ENCODE data around the gene DUSP1. TPM values are rescaled to one million over a fixed set of nuclear protein-coding genes. Genes with fewer than 3 reads are reported as not detected.

DUSP1 gene
- total and polyA plus RNA-seq, 2 of the 13 experiments (the other 11 are each of a cell fraction or from before 2014, with no cell fraction given) = 27.1 to 55.5 TPM

GRCh38 chr5:172772112-172772906, 1.3 kb upstream of the DUSP1 start (continued):
- peak; percentile 89 for TF ChIP-seq KMT2B (CRISPR knock-in tag; IDR thresholded peaks at IDR 0.05)
- TF ChIP-seq SMARCE1 (IDR thresholded peaks at IDR 0.05; ENCODE audit: borderline replicate concordance) = no peak
- peak; percentile 78; the same call in 1 of the 2 replicates for TF ChIP-seq WIZ (CRISPR knock-in tag; IDR thresholded peaks at IDR 0.05)
- TF ChIP-seq MXD3 (CRISPR knock-in tag; IDR thresholded peaks at IDR 0.05) = peak; percentile 58; the same call in 1 of the 2 replicates
- 0 out of 2 replicates have a peak, but pooled peaks have one; percentile 46 for TF ChIP-seq ZHX2 (IDR thresholded peaks at IDR 0.05; ENCODE audit: low read depth)
- TF ChIP-seq ZHX2 (CRISPR knock-in tag; IDR thresholded peaks at IDR 0.05; ENCODE audit: borderline replicate concordance) = peak; percentile 42; the same call in 1 of the 2 replicates
- peak; percentile 62; the same call in 1 of the 2 replicates for TF ChIP-seq MAF1 (CRISPR knock-in tag; IDR thresholded peaks at IDR 0.05; ENCODE audit: borderline replicate concordance)
- TF ChIP-seq ZNF251 (CRISPR knock-in tag; IDR thresholded peaks at IDR 0.05) = no peak
- TF ChIP-seq ZNF547 (CRISPR knock-in tag; IDR thresholded peaks at IDR 0.05) = peak; percentile 79
- no peak for TF ChIP-seq PAWR (CRISPR knock-in tag; IDR thresholded peaks at IDR 0.05; ENCODE audit: borderline replicate concordance)
- peak; percentile 96 for TF ChIP-seq BCL6 (CRISPR knock-in tag; IDR thresholded peaks at IDR 0.05)
- no peak for TF ChIP-seq E2F5 (CRISPR knock-in tag; conservative IDR thresholded peaks at IDR 0.05)
- no peak for TF ChIP-seq ZNF569 (CRISPR knock-in tag; IDR thresholded peaks at IDR 0.05; ENCODE audit: borderline replicate concordance)
- no peak; the same call in 1 of the 2 replicates for TF ChIP-seq ZFP82 (CRISPR knock-in tag; IDR thresholded peaks at IDR 0.05; ENCODE audit: borderline replicate concordance)
- TF ChIP-seq ZSCAN9 (CRISPR knock-in tag; IDR thresholded peaks at IDR 0.05; ENCODE audit: borderline replicate concordance) = peak; percentile 96
- TF ChIP-seq IRF9 (CRISPR knock-in tag; IDR thresholded peaks at IDR 0.05; ENCODE audit: borderline replicate concordance) = peak; percentile 50; the same call in 1 of the 2 replicates
